ENCODE measurements around the gene TLE2.
"Not testable (repeated sequence)": the region's sequence is repeated elsewhere in the genome, so short reads cannot be mapped to it uniquely, and the experiment has no call there.

TLE2 gene

GRCh38 chr19:3056417-3057088 lies 27.5 kb upstream of the TLE2 start:
- no peak for DNase-seq (ENCODE audit: low read depth in 2 of 2)

- no peak for DNase-seq (ENCODE audit: low read depth in 2 of 2)
These were observed 26.8 kb upstream of the TLE2 start for GRCh38 chr19:3055741-3056416.

DNA sequence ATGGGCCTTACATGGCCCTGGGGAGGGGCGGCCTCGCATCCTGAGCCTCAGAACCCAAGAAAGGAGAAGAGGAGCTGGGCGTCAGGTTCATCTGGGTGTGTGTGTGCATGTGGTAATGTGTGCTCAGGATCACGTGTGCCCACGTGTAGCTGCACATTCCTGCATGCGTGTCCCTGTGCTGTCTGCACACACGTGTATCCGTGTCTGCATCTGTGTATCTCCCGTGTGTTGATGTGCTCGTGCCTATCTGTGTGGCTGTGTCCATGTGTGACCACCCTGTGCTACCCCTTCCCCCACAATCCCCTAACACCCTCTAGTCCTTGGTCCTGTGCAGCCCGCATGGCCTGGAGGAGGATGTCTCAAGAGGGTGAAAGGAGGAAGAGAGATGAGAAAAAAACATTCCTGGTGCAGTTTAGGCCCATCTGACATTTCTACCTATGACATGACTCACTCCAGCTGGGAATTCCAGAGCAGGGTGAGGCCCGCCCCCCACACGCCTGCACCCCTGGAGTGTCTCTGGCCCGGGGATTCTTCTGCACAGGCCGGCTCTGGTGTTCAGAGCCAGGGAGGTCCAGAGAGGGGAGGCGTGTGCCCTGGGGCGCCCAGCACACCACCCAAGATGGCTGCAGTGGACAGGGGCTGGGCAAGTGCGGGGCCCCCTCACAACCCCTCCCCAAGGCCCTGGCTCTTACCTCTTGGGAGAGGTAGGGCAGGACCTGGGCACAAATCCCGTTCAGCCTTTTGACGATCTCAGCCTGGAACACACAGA lies 26.1 kb upstream of the TLE2 start:
- no peak for DNase-seq (ENCODE audit: low read depth in 2 of 2)

GRCh38 chr19:3054265-3054971 lies 25.3 kb upstream of the TLE2 start:
- DNase-seq (ENCODE audit: low read depth in 2 of 2): no peak

- no peak for DNase-seq (ENCODE audit: low read depth in 2 of 2)
These were observed 24.7 kb upstream of the TLE2 start for GRCh38 chr19:3053780-3054179.

DNA sequence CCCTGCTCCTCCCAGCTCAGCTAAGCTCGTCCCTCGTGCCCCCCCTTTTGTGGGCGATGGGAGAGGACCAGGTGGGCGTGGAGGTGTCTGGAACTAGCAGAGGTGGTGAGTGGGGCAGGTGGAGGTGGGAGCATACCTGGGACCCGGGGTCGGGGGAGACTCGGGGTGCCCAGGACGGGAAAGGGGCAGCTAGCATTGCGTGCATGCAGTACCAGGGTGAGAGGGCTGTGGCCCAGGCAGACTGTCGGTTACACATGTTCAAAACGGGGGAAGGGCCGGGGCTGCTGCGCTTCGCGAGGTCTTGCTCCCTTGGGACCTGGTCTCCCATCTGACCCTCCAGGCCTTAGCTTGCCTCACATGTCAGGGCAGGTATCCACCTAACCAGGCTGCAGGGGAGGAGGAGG lies 24.1 kb upstream of the TLE2 start:
- no peak for DNase-seq (ENCODE audit: low read depth in 2 of 2)

- not testable (repeated sequence) for DNase-seq (ENCODE audit: low read depth in 2 of 2)
These were observed 20.9 kb upstream of the TLE2 start for GRCh38 chr19:3050016-3050415.

DNA sequence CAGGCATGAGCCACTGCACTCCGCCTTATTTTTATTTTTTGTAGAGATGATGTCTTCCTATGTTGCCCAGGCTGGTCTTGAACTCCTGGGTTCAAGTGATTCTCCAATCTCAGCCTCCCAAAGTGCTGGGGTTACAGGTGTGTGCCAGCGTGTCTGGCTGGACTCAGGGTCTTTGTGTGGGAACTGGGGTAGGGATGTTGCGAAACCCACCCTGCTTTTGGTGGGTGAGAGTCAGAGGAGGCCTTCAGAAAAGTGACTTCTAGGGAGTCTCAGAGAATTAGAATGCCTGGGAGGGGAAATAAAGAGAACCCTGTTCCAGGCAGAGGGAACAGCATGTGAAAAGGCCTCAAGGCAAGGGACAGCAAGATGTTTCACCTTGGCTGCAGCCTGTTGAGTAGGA lies 20.0 kb upstream of the TLE2 start:
- DNase-seq (ENCODE audit: low read depth in 2 of 2): no peak

DNA sequence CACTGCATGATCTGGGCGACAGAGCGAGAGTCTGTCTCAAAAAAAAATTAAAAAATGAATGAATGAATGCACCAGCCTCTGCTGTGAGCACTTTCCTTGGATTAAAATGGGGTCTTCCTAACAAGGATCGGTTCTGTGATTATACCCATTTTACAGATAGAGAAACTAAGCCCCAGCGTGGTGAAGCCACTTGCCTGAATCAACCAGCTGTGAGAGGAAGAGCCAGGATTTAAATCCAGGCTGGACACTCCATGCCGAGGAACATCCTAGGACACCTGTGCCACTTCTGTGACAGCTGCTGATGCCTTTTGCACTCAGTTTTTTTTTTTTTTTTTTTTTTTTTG lies 19.1 kb upstream of the TLE2 start:
- DNase-seq (ENCODE audit: low read depth in 2 of 2): no peak

- peak in 1 of 2 donors; percentile 48 for DNase-seq (ENCODE audit: low read depth in 2 of 2)
These were observed 18.6 kb upstream of the TLE2 start for GRCh38 chr19:3047496-3048189.

DNA sequence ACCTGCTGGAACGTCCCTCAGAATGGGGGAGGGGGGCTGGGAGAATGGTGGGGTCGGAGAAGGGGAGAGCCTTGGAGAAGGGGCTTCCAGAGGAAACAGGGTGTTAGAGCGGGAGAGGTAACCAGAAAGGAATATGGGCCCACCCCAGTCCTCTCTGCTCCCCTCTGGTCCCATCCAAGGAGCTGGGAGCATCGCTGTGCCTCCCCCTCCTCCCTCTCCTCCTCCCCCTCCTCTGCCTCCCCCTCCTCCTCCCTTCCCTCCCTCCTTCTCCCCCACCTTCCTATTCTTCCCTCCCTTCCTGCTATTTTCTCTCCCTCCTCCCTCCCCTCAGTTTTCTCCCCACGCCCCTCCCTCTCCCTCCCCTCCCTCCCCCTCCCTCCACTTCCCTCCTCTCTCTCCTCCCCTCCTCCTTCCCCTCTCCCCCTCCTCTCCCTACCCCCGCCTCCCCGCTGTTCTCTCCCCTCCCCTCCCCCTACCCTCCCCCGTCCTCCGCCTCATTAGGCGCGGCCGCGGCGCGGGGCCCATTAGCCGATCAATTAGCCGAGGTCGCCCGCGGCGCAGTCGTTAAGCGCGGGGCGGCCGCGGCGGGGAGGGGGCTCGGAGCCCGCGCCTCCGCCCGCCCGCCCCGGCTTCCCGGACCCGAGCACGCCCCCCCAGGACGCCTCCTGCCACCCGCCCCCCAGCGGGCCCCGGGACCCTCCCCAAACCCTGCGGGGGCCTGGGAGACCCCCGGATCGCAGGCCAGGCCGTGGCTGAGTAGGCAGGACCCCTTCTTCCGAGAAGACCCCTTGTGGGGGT lies 17.8 kb upstream of the TLE2 start:
- no peak for DNase-seq (ENCODE audit: low read depth in 2 of 2)

GRCh38 chr19:3045885-3046697 lies 17.0 kb upstream of the TLE2 start:
- no peak for DNase-seq (ENCODE audit: low read depth in 2 of 2)

DNA sequence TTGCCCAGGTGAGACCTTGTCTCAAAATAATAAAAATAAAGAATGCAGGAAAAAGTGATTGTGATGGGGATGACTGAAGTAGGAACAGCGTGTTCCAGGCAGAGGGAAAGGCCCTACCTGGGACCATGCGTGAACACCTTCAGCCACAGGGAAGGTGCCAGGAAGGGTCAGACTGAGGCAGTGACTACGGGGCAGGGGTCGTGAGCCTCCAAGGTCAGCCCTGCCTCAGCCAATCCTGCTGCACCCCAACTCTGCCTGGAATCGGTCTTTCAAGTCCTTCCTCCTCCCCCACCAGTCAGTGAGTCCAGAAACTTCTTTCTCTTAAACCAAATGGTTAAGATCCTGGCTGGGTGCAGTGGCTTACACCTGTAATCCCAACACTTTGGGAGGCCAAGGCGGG lies 16.1 kb upstream of the TLE2 start:
- DNase-seq (ENCODE audit: low read depth in 2 of 2): no peak

DNA sequence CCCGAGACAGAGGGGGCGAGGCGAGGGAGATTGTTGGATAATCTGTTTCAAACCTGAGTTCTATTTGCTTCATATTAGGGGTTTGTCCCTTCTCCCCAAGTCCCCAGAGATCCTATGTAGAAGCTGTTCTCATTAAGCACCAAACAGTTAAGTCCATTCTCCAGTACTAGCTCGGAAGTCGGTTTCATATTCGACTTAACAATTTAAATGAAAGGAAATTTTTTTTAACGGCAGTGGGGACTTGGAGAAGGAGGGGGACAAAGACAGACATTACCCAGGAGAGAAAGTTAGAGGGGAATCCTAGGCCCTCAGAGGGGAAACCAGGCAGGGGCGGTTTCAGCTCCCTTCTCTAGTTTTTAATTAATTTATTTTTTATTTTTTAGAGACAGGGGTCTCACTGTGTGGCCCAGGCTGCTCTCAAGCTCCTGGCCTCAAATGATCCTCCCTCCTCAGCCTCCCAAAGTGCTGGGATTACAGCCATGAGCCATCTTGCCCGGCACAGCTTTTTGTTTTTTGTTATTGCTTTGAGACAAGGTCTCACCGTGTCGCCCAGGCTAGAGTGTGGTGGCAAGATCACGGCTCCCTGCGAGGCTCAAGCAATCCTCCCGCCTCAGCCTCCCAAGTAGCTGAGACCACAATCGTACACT lies 13.7 kb upstream of the TLE2 start:
- DNase-seq (ENCODE audit: low read depth in 2 of 2): no peak

DNA sequence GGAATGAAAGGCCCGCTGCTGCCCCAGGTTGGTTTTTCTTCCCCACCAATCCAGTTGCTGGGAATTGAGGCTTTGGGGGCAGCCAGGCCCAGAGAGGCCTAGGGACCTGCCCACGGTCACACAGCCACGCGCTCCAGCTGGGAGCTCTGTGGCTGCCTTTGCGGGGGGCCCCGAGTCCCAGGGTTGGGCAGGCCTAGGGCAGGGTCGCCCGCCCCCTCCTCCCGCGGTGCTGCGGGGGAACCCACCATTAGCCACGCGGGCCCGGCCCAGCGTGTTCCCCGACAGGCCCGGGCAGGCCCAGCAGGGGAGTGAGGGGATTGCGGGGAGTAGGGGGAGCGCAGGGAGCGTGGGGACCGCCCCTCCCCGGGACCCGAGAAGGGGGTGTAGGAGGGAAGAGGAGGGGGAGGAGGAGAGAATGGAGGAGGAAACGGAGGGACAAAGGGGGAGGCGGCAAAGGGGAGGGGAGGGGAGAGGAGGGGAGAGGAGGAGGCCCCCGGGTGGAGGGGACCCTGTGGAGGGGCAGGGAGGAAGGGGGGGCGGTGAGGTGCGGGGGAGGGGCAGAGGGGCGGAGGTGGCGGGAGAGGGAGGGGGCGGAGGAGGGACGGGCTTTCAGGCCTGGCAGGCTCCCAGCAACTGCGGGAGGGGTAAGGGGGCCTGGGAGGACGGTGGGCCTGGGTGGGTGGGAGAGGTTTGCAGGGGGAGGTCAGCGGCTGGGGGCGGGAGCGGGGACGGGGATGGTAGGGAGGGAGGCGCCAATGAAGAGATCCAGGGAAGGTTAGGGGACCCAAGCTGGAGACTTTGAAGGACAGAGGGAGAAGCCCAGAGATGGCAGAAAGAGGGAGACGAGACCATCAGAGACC lies 12.9 kb upstream of the TLE2 start:
- DNase-seq (ENCODE audit: low read depth in 2 of 2): no peak

GRCh38 chr19:3041327-3041726 lies 12.2 kb upstream of the TLE2 start:
- DNase-seq (ENCODE audit: low read depth in 2 of 2): no peak

DNA sequence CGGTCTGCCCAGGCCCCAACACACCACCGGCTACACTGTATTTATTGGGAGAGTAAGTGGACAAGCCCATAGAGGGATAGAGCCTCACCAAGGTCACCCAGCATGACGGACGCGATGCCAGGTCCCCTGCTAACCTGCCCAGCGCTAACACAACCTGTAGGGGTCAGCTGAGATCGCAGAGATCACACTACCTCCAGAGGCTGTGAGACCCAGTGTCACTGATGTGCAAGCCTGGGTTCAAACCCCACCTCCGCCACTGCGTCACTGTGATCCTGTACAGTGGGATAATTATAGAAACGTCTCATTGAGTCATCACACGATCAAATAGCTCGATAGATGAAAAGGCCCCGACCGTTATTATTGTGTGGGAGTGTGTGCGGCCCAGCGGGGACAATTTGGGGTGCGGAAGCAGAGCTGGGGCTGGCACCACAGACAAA lies 10.6 kb upstream of the TLE2 start:
- DNase-seq (ENCODE audit: low read depth in 2 of 2): no peak

DNA sequence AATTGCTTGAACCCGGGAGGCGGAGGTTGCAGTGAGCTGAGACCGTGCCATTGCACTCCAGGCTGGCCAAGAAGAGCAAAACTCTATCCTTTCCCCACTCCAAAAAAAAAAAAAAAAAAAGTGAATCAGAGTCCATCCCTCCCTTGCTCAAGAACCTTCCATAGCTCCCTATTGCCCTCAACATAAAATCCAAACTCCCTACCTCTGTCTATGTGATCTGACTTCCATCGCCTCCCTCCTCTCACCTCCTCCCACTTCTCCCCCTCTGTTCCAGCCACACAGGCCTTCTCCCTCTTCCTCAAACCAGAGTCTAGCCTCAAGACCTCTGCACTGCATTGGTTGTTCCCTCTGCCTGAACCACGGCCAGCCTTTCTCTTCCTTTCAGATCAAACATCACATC lies 10.0 kb upstream of the TLE2 start:
- no peak for DNase-seq (ENCODE audit: low read depth in 2 of 2)

DNA sequence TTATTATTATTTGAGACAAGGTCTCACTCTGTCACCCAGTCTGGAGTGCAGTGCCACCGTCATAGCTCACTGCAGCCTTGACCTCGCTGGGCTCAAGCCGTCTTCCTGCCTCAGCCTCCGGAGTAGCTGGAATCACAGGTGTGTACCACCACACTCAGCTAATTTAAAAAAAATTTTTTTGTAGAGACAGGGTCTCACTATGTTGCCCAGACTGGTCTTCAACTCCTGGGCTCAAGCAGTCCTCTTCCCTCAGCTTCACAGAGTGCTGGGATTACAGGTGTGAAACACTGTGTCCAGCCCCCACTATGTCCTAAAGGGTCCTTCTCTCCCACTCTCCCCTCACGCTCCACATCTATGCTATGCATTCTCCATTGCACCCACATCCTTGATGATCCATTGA lies 9.1 kb upstream of the TLE2 start:
- no peak for DNase-seq (ENCODE audit: low read depth in 2 of 2)
